HuH-7.5 (cell line): ENCODE data around the gene ZNF587.
A peak's percentile ranks its signal among the peaks of the same experiment; 100 is the strongest.
"Not testable (repeated sequence)": the region's sequence is repeated elsewhere in the genome, so short reads cannot be mapped to it uniquely, and the experiment has no call there.

Experiments
- DNase-seq: peaks from one replicate; pipeline ENCODE4 v3.0.0; 2011; ENCODE audit warnings: low spot score

ZNF587 gene

GRCh38 chr19:57849666-57850473 is at the start of gene ZNF587:
Gene ZNF587 (plus strand): TSS chr19:57849859. CDS start chr19:57850039, 180 bp downstream.
- peak; percentile 47 for DNase-seq

- no peak for DNase-seq
Measured at GRCh38 chr19:57800696-57801095, 49.0 kb upstream of the ZNF587 start.

- DNase-seq = no peak
Measured at GRCh38 chr19:57802269-57802668, 47.4 kb upstream of the ZNF587 start.

- DNase-seq = no peak
Measured at GRCh38 chr19:57803265-57803593, 46.4 kb upstream of the ZNF587 start.

GRCh38 chr19:57803594-57804325 is 45.9 kb upstream of the ZNF587 start:
- DNase-seq = no peak

- no peak for DNase-seq
Measured at GRCh38 chr19:57807541-57807940, 42.1 kb upstream of the ZNF587 start.

GRCh38 chr19:57810410-57811295 is 39.0 kb upstream of the ZNF587 start:
- not testable (repeated sequence) for DNase-seq

GRCh38 chr19:57812226-57812625 is 37.4 kb upstream of the ZNF587 start:
- DNase-seq = no peak

GRCh38 chr19:57812975-57813820 is 36.5 kb upstream of the ZNF587 start:
- not testable (repeated sequence) for DNase-seq

- no peak for DNase-seq
Measured at GRCh38 chr19:57813919-57814504, 35.6 kb upstream of the ZNF587 start.

- DNase-seq = peak; percentile 84
Measured at GRCh38 chr19:57814505-57815246, 35.0 kb upstream of the ZNF587 start, which contains the start of gene ZNF552. Gene ZNF552 (minus strand): TSS chr19:57814913. CDS start chr19:57814743, 170 bp downstream.

- DNase-seq = no peak
Measured at GRCh38 chr19:57815247-57816075, 34.2 kb upstream of the ZNF587 start.

GRCh38 chr19:57816652-57817051 is 33.0 kb upstream of the ZNF587 start:
- no peak for DNase-seq

GRCh38 chr19:57817976-57818375 is 31.7 kb upstream of the ZNF587 start:
- no peak for DNase-seq

- DNase-seq = no peak
Measured at GRCh38 chr19:57818378-57818777, 31.3 kb upstream of the ZNF587 start.

GRCh38 chr19:57819475-57820148 is 30.0 kb upstream of the ZNF587 start:
- peak; percentile 94 for DNase-seq

- DNase-seq = no peak
Measured at GRCh38 chr19:57820599-57820998, 29.1 kb upstream of the ZNF587 start.

- DNase-seq = not testable (repeated sequence)
Measured at GRCh38 chr19:57821095-57821494, 28.6 kb upstream of the ZNF587 start.

- not testable (repeated sequence) for DNase-seq
Measured at GRCh38 chr19:57821501-57821900, 28.2 kb upstream of the ZNF587 start.
